Fibroblast of pulmonary artery (primary cell): ENCODE results near the gene KIAA1217.
"Not testable (repeated sequence)": the region's sequence is repeated elsewhere in the genome, so short reads cannot be mapped to it uniquely, and the experiment has no call there.

Source experiments
- DNase-seq: peaks from one replicate; pipeline ENCODE4 v3.0.0-alpha.2; 2010; ENCODE audit warnings: low read depth
- H3K4me3 ChIP-seq: replicated peaks from 2 replicates; pipeline ENCODE4 v1.5.1; 2011; ENCODE audit warnings: low read depth, mild to moderate bottlenecking, control low read depth, low read length, moderate library complexity
- TF ChIP-seq, protein P1 (sequence below): IDR thresholded peaks from 2 replicates; pipeline ENCODE4 v1.5.1; 2011; ENCODE audit warnings: mild to moderate bottlenecking, control low read depth, low read length, inconsistent platforms; ENCODE audit errors: missing control alignments

KIAA1217 gene

DNA sequence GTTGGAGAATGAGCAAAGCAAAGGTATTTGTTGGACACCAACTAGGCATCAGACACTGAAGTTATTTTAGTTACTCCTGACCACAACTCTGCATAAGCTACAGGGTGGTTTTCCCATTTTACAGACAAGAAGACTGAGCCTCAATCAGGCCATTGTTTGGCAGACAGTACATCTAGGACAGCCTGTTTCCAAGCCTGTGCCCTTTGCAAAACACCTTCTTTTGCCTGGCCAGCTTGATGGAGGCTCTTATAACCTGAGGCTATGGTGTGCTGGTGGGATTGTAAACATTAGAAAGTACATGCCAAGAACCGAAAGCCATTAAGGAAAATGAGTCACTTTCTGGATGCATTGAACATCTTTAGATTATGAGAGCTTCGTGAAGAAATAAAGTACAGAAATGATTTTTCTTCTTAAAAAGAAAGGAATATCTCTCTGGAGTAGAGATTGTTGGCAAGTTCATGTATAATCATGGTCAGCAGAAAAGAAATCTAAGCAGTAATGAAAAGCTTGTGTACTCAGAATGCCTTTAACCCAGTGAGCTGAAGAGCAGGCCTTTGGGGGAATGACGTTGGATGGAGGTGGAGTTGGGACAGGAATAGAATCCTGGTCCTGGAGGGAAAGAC lies 140.6 kb downstream of the KIAA1217 start:
- peak; percentile 17 for DNase-seq
- H3K4me3 ChIP-seq = no peak overlapping the region
- TF ChIP-seq, protein P1, sequence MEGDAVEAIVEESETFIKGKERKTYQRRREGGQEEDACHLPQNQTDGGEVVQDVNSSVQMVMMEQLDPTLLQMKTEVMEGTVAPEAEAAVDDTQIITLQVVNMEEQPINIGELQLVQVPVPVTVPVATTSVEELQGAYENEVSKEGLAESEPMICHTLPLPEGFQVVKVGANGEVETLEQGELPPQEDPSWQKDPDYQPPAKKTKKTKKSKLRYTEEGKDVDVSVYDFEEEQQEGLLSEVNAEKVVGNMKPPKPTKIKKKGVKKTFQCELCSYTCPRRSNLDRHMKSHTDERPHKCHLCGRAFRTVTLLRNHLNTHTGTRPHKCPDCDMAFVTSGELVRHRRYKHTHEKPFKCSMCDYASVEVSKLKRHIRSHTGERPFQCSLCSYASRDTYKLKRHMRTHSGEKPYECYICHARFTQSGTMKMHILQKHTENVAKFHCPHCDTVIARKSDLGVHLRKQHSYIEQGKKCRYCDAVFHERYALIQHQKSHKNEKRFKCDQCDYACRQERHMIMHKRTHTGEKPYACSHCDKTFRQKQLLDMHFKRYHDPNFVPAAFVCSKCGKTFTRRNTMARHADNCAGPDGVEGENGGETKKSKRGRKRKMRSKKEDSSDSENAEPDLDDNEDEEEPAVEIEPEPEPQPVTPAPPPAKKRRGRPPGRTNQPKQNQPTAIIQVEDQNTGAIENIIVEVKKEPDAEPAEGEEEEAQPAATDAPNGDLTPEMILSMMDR = no peak

- DNase-seq = peak; percentile 60
- H3K4me3 ChIP-seq = no peak overlapping the region
- TF ChIP-seq, protein P1 = no peak
Observed at GRCh38 chr10:24350070-24350921, 141.4 kb downstream of the KIAA1217 start.

DNA sequence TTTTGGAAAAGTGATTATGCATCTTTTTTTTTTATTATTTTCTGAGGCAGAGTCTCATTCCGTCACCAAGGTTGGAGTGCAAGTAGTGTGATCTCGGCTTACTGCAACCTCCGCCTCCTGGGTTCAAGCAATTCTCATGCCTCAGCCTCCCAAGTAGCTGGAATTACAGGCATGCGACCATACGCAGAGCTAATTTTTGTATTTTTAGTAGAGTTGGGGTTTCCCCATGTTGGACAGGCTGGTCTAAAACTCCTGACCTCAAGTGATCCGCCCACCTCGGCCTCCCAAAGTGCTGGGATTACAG lies 141.9 kb downstream of the KIAA1217 start:
- not testable (repeated sequence) for DNase-seq, H3K4me3 ChIP-seq

DNA sequence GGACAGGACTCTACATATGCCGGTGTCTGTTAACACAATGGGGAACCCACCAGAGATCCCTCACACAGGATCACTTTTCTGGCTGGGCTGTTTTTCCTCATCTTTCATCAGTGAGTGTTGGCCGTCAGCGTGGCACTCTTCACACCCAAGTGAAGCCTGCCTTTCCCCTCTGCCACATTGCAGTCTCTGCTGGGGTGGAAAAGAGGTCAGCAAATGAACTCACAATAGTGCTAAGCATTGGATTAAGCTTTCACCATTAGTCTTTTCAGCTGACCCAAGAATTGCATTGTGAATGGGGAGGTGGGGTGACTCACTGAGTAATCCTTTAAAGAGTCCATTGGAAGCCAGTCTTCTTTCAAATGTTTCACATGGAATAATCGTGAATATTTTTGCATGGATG lies 143.0 kb downstream of the KIAA1217 start:
- TF ChIP-seq, protein P1 = no peak
- no peak overlapping the region for H3K4me3 ChIP-seq
- DNase-seq = no peak

- no peak overlapping the region for H3K4me3 ChIP-seq
- TF ChIP-seq, protein P1 = no peak
- no peak for DNase-seq
Observed at GRCh38 chr10:24352399-24352798, 143.5 kb downstream of the KIAA1217 start.

DNA sequence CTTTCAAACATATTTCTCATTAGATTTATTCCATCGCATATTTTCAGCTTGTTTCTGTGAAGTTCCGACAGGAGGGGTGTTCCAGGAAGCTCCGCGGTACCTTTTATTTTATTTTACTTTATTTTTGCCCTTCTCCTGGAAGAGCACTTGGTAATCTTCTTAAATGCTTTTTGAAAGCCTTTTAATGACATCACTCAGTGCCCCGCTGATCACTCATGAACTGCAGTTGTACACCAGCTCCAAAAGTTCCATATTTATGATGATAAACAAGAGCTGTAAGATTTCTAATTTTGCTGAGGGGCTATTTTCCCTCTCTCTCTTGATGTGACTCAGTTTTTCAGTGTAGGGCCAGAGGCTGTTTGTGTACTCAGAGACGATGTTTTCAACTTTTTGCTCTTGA lies 144.4 kb downstream of the KIAA1217 start:
- no peak for DNase-seq
- TF ChIP-seq, protein P1 = no peak
- no peak overlapping the region for H3K4me3 ChIP-seq

GRCh38 chr10:24355056-24355688 lies 146.2 kb downstream of the KIAA1217 start:
- TF ChIP-seq, protein P1 = no peak
- no peak for DNase-seq
- H3K4me3 ChIP-seq = no peak overlapping the region
